BLaER1 treated with 17β-estradiol and CSF1 and Interleukin-3, amounts not matched to agents 10 nM and 100 nM (cell line): ENCODE data around the gene CUBN.

Experiments used
- H3K27ac ChIP-seq, 11 experiments: shearing (Covaris generic); formaldehyde crosslinking; 2 replicates each; pipeline ENCODE4 v1.8.1; 2022
- H3K27me3 ChIP-seq, 11 experiments: shearing (Covaris generic); formaldehyde crosslinking; 2 replicates each; pipeline ENCODE4 v1.8.1; 2022
- H3K36me3 ChIP-seq, 11 experiments: shearing (Covaris generic); formaldehyde crosslinking; 2 replicates each; pipeline ENCODE4 v1.8.1; 2022
- H3K4me1 ChIP-seq, 10 experiments: shearing (Covaris generic); formaldehyde crosslinking; 2 replicates each; pipeline ENCODE4 v1.8.1; 2022
- H3K4me2 ChIP-seq, 11 experiments: shearing (Covaris generic); formaldehyde crosslinking; 2 replicates each; pipeline ENCODE4 v1.8.1; 2022
- H3K4me3 ChIP-seq, 10 experiments: shearing (Covaris generic); formaldehyde crosslinking; 2 replicates each; pipeline ENCODE4 v1.8.1; 2022
- H3K9ac ChIP-seq, 11 experiments: shearing (Covaris generic); formaldehyde crosslinking; 2 replicates each; pipeline ENCODE4 v1.8.1; 2022
- H3K9me3 ChIP-seq, 11 experiments: shearing (Covaris generic); formaldehyde crosslinking; replicated peaks in 1 of 11; 2 replicates each; pipeline ENCODE4 v1.8.1; 2022
- H4K20me1 ChIP-seq, 11 experiments: shearing (Covaris generic); formaldehyde crosslinking; 2 replicates each; pipeline ENCODE4 v1.8.1; 2022
- Cebpa-rat ChIP-seq, 11 experiments: shearing (Covaris generic); IDR thresholded peaks; 2 replicates each; pipeline ENCODE4 v1.8.1; 2022

Gene CUBN

GRCh38 chr10:16777473-16778370 lies 351.9 kb downstream of the CUBN start:
- no peak for TF ChIP-seq Cebpa-rat (IDR thresholded peaks at IDR 0.05)
- Histone ChIP-seq H4K20me1 (peaks cover 4 to 94% (median 69%) of the 10 kb centered on the region in 11 experiments; a peak in 20 of 22 replicates), H3K4me2 (peak overlapping the region in 10 of 11 experiments; percentile 30 to 80 (median 46); a peak in 20 of 22 replicates), H3K4me1 (peaks cover 10 to 31% (median 24%) of the 10 kb centered on the region in 10 experiments), H3K27me3 (no peaks in the 10 kb centered on the region), H3K9me3 (no peaks in the 10 kb centered on the region), H3K4me3 (no peak overlapping the region), H3K36me3 (peaks cover 11 to 80% (median 58%) of the 10 kb centered on the region in 11 experiments; a peak in 21 of 22 replicates), H3K9ac (peak overlapping the region in 7 of 11 experiments; percentile 19 to 64 (median 32); a peak in 7 of 22 replicates), H3K27ac (peak overlapping the region in 3 of 11 experiments; percentile 20 to 33 (median 24); a peak in 1 of 22 replicates)

- H3K27ac ChIP-seq, result no peak overlapping the region
- peaks cover 4 to 93% (median 70%) of the 10 kb centered on the region in 11 experiments; a peak in 20 of 22 replicates for H4K20me1 ChIP-seq
- no peak overlapping the region for H3K4me3 ChIP-seq
- no peak overlapping the region for H3K4me2 ChIP-seq
- H3K27me3 ChIP-seq, result no peaks in the 10 kb centered on the region
- H3K9ac ChIP-seq, result no peak overlapping the region
- H3K36me3 ChIP-seq, result peaks cover 11 to 72% (median 54%) of the 10 kb centered on the region in 11 experiments; a peak in 21 of 22 replicates
- peaks cover 10 to 31% (median 24%) of the 10 kb centered on the region in 10 experiments for H3K4me1 ChIP-seq
- TF ChIP-seq Cebpa-rat (IDR thresholded peaks at IDR 0.05), result no peak
- no peaks in the 10 kb centered on the region for H3K9me3 ChIP-seq
These were observed 352.7 kb downstream of the CUBN start for GRCh38 chr10:16776896-16777295.
